GM18951 (cell line): ENCODE results near the gene PCGF2.
A peak's percentile ranks its signal among the peaks of the same experiment; 100 is the strongest.
"Not testable (repeated sequence)": the region's sequence is repeated elsewhere in the genome, so short reads cannot be mapped to it uniquely, and the experiment has no call there.

ENCODE experiments used
- POLR2A ChIP-seq: IDR thresholded peaks from 4 replicates; pipeline ENCODE4 v1.6.1; 2011; ENCODE audit warnings: mild to moderate bottlenecking; ENCODE audit not compliant: insufficient read length, insufficient read depth; ENCODE audit errors: extremely low read depth
- in situ Hi-C: fragments of 300-500 bp; cut with MboI; formaldehyde crosslinking; loops from one replicate; pipeline ENCODE4 v1.12.0; 2022; ENCODE audit warnings: low sequenced_read_pairs, mixed read lengths, inconsistent platforms; ENCODE audit not compliant: unreplicated experiment

Gene PCGF2

DNA sequence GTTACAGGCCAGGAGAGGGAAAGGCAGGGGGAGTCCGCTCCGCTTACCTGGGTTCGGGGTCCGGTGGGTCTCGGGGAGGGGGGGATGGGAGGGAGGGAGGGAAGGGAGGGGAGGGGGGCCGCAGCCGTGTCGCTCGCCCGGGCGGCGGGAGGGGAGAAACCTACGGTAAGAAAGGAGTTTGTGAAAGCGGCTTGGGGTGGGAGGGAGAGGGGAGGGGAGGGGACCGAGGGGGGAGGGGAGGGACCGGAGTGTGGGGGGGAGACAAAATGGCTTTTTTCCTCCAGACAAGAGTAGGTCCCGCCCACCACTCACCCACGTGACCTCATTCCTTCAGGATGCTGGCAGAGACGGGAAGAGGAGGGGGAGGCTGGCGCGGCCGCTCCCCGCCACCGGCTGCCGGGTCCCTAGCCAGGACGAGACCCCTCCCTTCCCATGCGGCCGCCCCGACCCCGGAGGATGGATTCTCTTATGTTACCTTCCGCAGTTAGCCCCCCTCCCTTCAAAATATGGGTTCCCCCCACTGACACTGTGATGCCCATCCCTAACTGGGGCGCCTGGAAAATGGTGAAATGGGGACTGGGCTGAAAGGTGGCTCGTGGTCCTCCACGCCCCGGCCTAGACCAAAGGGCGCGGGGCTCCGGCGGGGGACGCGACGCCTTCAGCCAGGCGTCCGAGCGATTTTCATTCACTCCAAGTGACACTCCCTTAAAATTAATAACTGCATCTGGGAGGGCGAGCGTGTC, at the start of gene PCGF2:
TSS of gene PCGF2 (minus strand) at position 188 of the 743 bp plus-strand sequence. CDS start 7,934 bp downstream, outside the sequence.
- in situ Hi-C loops, result loop anchor here (10.0 kb wide), 1 partner anchor 74 kb away; the partner anchor contains the start of gene EPOP

DNA sequence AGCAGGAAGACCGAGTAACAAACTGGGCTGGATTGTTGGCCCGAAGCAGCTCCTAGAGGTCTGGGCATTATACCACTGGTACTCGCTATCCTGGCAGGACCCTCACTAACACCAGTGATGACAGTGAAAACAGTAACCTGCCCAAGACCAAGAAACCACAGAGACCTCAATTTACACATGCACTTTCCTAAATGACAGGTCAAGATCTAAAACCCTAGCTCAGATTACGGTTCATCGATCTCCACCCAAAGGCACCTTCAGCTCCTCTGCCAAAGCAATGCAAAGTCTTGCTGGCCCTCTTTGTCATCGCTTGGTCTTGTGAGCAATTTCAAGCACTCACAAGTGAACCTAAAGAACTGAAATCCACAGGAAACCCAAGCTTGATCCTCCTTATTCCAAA, 49.7 kb upstream of the PCGF2 start:
- in situ Hi-C loops, result no loop called here
- no peak for TF ChIP-seq POLR2A

More for the DNA sequence above, at the start of gene PCGF2:
- TF ChIP-seq POLR2A, result peak; percentile 39

DNA sequence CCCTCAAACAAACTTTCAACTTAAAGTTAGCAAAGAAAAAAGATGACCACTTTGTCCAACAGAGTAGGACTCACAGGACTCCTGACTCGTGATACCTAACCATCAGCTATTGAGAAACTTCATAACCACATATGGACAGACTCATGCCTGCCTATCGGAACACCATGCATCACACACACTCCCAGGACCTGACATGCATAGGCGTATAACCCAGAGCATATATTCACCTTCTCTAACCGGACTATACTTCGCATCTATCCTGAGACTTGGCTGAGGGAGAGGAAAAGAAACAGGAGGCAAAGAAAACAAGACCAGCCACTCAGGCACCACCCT, 49.0 kb upstream of the PCGF2 start:
- in situ Hi-C loops, result no loop called here
- TF ChIP-seq POLR2A, result no peak

DNA sequence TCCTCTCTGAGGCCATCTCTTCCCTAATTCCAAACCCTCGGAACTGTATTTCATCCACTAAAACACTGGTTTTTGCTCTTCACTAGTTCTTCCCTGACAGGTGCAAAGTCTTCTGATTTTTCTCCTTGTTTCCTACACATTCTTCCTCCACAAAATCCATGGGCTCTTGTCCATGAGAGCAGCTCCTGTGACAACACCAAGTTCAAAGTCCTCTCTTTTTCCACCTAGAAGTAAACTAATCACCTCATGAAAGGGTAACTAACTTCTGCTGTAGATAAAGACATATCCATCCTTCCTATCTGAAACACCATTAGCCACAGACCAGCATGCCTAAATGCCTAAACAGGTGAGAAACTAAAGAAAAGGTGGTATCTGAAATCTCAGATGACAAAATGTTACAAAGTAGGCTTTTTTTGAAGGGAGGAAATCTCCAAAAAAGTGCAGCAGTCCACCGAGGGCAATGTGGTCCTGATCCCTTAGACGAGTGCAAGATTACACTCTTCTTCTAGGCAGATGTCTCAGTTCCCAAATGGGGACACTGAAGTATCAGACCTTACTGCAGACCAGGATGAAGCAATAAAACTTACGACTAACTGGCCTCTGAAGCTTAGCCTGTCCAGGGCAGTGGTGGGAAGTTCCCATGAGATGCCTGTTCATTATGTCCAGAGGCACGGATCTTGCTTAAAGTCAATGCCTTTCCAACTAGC, 48.5 kb upstream of the PCGF2 start:
- in situ Hi-C loops, result no loop called here
- TF ChIP-seq POLR2A, result no peak

DNA sequence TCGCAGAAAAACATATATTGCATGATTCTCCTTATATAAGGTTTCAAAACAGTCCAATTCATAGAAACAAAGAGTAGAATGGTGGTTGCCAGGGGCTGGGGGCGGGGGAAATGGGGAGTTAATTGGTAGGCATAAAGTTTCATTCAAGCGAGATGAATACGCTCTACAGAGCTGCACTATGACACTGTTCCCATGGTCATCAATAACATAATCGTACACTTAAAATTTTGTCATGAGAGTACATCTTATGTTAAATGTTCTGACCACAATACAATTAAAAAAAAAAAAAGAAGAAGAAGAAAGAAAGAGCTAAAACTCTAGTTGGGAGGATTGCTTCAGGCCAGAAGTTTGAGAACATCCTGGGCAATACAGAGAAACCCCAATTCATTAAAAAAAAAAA, 46.1 kb upstream of the PCGF2 start:
- in situ Hi-C loops, result no loop called here
- no peak for TF ChIP-seq POLR2A

DNA sequence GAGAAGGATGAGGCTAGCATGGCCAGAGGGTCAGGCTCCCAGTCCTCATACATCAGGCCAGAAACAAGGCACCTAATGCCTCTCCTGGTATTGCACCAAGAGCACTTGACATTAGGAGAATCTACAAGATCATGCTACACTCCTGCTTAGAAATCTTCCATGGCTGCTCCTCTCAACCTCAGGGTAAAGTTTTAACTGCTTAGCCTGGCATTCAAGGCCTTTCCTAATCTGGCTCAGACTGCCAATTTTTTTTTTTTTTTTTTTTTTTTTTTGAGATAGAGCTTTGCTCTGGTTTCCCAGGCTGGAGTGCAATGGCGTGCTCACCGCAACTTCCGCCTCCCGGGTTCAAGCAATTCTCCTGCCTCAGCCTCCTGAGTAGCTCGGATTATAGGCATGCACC, 43.0 kb upstream of the PCGF2 start:
- in situ Hi-C loops, result no loop called here
- no peak for TF ChIP-seq POLR2A

DNA sequence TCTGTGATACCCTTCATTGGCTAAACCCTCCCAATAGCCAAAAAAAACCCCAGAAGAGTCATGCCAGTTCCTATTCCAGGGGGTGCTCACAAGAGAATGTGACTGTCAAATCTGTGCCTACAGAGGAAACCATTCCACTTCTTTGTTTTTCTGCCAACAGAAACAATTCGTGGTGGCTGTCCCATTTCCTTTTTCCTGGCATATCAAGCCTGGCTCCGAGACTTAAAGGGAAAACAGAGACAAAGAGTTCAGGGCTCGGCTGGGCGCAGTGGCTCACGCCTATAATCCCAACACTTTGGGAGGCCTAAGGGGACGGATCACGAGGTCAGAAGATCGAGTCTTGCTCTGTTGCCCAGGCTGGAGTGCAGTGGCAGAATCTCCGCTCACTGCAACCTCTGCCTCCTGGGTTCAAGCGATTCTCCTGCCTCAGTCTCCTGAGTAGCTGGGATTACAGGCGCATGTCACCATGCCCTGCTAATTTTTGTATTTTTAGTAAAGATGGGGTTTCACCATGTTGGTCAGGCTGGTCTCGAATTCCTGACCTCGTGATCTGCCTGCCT, 42.1 kb upstream of the PCGF2 start:
- in situ Hi-C loops, result not testable (repeated sequence)

DNA sequence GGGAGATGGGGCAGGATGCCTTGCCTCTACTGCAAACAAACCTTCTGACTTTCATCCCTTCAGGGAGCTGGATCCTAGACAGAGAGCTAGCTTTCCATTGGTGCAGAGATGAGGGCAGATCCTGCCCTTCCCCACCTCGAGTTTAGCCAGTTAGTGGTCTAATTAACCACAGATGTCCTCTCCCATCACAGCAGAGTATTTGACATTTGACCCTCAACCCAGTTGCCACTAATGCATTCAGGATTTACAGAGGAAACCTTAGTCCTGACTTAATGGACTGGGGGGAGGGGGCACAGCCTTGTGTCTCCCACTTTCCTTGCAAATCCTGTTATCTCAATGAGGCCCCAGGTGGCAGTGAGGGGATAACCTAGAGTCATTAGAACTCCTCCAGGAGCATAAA, 41.0 kb upstream of the PCGF2 start:
- in situ Hi-C loops, result no loop called here

DNA sequence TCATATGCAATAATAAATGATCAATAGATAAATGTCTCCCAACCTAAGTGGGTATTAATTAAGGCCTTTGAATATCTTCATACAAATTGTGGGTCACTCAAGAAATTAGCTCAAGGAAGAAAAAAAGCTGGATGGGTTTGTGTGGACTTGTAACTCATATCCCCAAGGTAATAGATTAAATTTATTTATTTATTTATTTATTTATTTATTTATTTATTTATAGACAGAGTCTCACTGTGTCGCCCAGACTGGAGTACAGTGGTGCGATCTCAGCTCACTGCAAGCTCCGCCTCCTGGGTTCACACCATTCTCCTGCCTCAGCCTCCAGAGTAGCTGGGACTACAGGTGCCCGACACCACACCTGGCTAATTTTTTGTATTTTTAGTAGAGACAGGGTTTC, 39.9 kb upstream of the PCGF2 start:
- in situ Hi-C loops, result not testable (repeated sequence)

More for the DNA sequence above, 41.0 kb upstream of the PCGF2 start:
- TF ChIP-seq POLR2A, result no peak

DNA sequence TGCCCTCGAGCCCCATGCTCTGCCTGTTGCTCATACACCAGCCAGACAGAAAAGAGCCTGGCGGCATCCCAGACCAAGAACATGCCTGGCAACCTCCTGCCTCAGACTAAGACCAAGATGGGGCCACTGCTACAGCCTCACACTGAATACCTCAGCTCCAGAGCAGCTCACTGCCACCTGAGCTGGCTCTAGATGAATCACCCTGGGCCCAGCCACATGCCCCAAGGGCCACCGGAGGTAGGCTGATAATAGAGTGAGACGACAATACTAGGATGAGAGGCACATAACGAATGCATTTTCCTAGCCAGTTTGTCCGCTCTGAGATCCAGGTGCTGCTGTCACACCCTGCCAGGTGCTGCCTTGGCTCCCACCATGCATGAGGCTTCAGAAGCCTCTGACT, 38.2 kb upstream of the PCGF2 start:
- in situ Hi-C loops, result no loop called here
- no peak for TF ChIP-seq POLR2A

DNA sequence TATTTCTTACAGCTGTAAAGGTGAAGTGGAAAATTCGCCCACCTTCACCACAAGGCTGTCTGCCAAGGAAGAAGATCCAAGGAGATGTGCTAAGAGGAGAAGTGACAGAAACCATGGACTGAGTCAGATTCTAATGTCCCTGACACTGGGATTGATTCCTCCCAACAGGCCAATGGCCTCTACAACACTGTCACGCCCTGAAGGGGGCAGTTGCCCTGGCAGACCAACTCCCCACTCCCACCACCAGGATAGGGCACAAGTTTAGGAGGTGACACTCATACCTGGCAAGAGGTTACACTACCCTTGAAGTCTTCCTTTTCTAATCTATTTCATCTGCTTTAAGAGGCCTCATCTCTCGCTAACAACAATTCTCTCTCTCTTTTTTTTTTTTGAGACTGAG, 35.1 kb upstream of the PCGF2 start:
- no peak for TF ChIP-seq POLR2A
- in situ Hi-C loops, result no loop called here

DNA sequence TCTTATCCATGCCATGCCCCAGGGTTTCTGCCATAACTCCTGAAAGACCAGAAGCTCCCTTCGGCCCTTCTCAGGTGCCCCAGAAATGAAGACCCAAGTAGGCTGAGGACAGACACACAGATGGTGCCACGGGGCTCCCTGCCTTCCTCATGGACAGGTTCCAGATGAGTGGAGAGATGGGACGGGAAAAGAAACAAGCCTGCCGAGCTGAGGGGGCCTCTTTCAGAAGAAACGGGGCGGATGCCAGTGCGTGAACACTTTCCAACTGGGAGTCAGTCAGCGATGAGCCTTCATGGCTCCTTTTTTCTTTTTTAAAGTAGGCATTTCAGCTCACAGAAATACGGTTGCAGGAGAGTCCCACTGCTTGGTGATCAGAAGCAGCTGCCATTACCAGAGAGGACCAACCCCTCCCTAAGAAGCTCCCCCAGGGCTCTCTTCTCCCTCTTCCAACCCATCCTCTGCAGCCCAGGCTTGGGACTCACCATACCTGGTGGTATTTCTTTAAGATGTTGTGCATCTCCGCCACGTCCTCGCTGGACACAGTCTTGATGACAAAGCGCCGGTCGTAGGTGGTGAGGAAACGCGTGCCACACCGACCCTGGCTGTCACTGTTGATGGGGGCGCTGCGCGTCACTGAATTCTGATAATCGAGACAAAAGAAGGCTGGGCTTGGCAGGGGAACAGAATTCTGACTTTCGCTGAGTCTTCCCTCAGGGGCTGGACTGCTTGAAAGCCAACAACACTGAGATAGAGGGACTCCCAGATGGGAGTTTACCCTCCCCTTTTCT, 32.0 kb upstream of the PCGF2 start:
- in situ Hi-C loops, result no loop called here
- TF ChIP-seq POLR2A, result no peak

DNA sequence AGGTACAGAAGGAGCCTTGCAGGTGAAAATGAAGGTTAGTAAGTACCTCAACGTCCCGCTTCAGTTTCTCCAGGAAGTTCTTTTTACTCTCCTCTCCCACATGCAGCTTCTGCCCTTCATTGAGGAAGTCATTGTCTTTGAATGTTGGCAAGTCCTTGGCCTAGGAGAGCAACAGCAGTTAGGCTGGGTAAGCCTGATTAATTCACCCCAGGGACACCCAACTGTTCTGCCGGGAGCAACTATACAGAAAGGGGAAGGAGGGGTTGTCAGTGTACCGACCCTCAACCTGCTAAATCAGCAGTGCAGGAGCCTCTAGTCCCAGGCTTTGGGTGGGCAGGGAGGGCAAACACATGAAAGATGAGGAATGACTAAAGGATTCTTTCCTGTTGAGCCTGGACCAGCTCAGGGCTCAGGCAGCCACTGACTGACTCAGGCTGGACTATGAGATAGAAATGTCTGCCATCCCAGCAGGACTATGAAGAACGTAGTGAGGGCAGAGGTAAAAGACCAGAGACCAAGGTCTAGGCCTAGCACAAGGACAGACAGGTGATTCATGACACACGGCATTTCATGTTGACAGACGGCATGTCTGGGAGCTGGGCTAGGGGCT, 29.6 kb upstream of the PCGF2 start:
- in situ Hi-C loops, result no loop called here

More for the DNA sequence above, 29.6 kb upstream of the PCGF2 start:
- no peak for TF ChIP-seq POLR2A
